ENCODE measurements around the gene DYNLL2.

Gene DYNLL2

DNA sequence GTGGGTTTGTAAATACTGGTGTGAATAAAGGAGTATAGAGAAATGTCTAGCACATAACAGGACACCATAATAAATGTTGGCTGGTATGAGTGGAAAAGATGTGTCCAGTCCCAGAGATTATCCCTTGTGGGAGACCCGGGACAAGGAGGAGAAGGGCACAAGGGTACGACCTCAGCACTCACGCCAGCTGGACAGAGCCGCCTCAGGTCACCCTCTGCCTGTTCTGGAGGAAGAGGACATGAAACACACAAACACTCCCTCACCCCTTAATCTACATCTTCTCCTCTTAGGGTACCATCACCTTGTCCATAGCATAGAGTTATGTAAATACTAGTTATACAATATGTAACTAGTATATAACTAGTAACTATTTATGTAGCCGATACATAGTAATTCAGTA, 26.8 kb downstream of the DYNLL2 start:
- Histone ChIP-seq H3K4me3 (ENCODE audit: insufficient read length, low read depth) (no peak overlapping the region), H3K27me3 (ENCODE audit: insufficient read depth, insufficient read length) (peaks cover 17% of the 10 kb centered on the region), H3K9ac (ENCODE audit: insufficient read length, low read depth) (no peak overlapping the region), H3K4me1 (ENCODE audit: insufficient read depth, insufficient read length) (no peaks in the 10 kb centered on the region), H3K36me3 (ENCODE audit: insufficient read depth, insufficient read length, low read length) (no peaks in the 10 kb centered on the region), H3K9me3 (ENCODE audit: insufficient read depth, low read length) (no peaks in the 10 kb centered on the region)
- TF ChIP-seq YY1 (IDR thresholded peaks at IDR 0.05; ENCODE audit: insufficient read depth, insufficient read length) (no peak), SUZ12 (IDR thresholded peaks at IDR 0.05; ENCODE audit: extremely low read depth, insufficient read depth, insufficient read length) (no peak), ZNF274 (IDR thresholded peaks at IDR 0.05; ENCODE audit: low read depth, low read length) (no peak)
- DNase-seq (ENCODE audit: low read depth, low spot score) = no peak

DNA sequence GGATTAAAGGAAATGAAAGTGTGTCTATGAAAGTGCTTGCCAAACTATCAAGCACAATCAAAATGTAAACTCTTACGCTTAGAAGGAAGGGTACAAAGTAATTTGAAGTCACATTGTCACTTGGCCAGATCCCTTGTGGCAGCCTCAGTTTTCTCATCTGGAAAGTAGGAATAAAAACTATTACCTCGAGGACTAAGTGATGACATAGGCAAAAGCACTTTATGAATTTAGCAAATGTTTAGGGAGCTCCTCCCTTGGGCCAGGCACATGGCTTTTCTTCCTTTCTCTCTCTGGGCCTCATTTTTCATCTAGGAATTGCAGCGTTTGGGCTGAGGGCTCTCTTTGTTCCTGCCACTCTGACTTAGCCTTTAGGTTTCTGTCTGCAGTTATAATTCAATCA, 28.5 kb downstream of the DYNLL2 start:
- TF ChIP-seq ZNF274 (IDR thresholded peaks at IDR 0.05; ENCODE audit: low read depth, low read length) = no peak
- TF ChIP-seq YY1 (IDR thresholded peaks at IDR 0.05; ENCODE audit: insufficient read depth, insufficient read length) = no peak
- no peak for TF ChIP-seq SUZ12 (IDR thresholded peaks at IDR 0.05; ENCODE audit: extremely low read depth, insufficient read depth, insufficient read length)
- H3K4me3 ChIP-seq (ENCODE audit: insufficient read length, low read depth) = no peak overlapping the region

DNA sequence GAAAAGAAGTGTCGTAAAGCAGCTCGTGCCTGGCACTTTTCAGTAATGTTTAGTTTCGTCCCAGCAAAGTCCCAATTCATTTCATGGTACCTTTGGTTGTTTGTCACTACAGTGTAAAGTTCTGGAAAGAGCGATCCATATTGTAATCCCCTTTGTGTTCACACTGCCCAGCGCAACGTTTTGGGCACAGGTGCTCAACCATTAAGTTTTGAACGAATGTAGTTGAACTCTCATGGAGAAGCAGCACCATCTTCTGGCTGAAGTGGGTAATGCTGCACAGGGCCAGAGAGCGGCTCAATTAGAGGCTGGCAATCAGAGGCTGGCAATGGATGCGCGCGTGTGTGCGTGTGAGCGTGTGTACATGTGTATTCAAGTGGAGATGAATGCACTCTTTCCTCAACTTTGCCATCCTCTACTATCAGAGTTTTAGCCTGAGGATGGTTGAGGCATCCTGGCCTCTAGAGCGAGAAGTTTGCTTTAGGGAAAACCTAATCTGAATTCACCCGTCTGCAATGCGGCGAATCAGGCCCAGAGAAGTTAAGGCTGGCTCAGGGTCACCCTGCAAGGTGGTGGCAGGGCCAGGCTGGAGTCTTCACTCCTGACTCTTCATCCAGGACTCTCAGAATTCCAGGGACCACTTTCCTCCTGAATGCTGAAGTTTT, 29.9 kb downstream of the DYNLL2 start:
- Histone ChIP-seq H3K4me3 (ENCODE audit: insufficient read length, low read depth) (no peak overlapping the region), H3K36me3 (ENCODE audit: insufficient read depth, insufficient read length, low read length) (no peaks in the 10 kb centered on the region), H3K9ac (ENCODE audit: insufficient read length, low read depth) (no peak overlapping the region), H3K27me3 (ENCODE audit: insufficient read depth, insufficient read length) (peaks cover 30% of the 10 kb centered on the region), H3K4me1 (ENCODE audit: insufficient read depth, insufficient read length) (no peaks in the 10 kb centered on the region), H3K9me3 (ENCODE audit: insufficient read depth, low read length) (no peaks in the 10 kb centered on the region)
- peak; percentile 47 for DNase-seq (ENCODE audit: low read depth, low spot score)
- TF ChIP-seq ZNF274 (IDR thresholded peaks at IDR 0.05; ENCODE audit: low read depth, low read length) (no peak), SUZ12 (IDR thresholded peaks at IDR 0.05; ENCODE audit: extremely low read depth, insufficient read depth, insufficient read length) (no peak)

More for the DNA sequence above, 28.5 kb downstream of the DYNLL2 start:
- Histone ChIP-seq H3K9ac (ENCODE audit: insufficient read length, low read depth) (no peak overlapping the region), H3K9me3 (ENCODE audit: insufficient read depth, low read length) (no peaks in the 10 kb centered on the region), H3K4me1 (ENCODE audit: insufficient read depth, insufficient read length) (no peaks in the 10 kb centered on the region), H3K36me3 (ENCODE audit: insufficient read depth, insufficient read length, low read length) (no peaks in the 10 kb centered on the region), H3K27me3 (ENCODE audit: insufficient read depth, insufficient read length) (peaks cover 27% of the 10 kb centered on the region)
- no peak for DNase-seq (ENCODE audit: low read depth, low spot score)

DNA sequence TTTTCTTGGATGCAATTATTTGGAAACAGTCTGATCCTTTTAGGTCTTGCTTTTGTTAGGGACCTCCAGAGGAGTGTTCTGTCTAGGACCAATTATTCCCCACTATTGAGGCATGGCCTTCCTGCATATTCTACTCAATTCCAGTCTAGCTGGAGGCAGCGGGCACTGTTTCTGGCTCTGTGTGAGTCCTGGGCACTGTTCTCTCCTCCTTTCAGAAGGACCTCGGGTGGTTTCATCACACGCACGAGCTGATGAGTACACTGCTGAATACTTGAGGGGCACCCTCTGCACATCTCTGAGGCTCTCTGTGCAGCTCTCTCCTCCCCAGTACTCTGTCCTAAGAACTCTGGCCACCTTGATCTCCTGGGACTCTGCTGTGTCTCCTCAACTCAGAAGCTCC, 30.7 kb downstream of the DYNLL2 start:
- Histone ChIP-seq H3K9ac (ENCODE audit: insufficient read length, low read depth) (no peak overlapping the region), H3K9me3 (ENCODE audit: insufficient read depth, low read length) (no peaks in the 10 kb centered on the region), H3K4me1 (ENCODE audit: insufficient read depth, insufficient read length) (no peaks in the 10 kb centered on the region), H3K27me3 (ENCODE audit: insufficient read depth, insufficient read length) (peaks cover 30% of the 10 kb centered on the region), H3K36me3 (ENCODE audit: insufficient read depth, insufficient read length, low read length) (no peaks in the 10 kb centered on the region), H3K4me3 (ENCODE audit: insufficient read length, low read depth) (no peak overlapping the region)
- no peak for DNase-seq (ENCODE audit: low read depth, low spot score)
- TF ChIP-seq SUZ12 (IDR thresholded peaks at IDR 0.05; ENCODE audit: extremely low read depth, insufficient read depth, insufficient read length) = no peak
- no peak for TF ChIP-seq ZNF274 (IDR thresholded peaks at IDR 0.05; ENCODE audit: low read depth, low read length)

DNA sequence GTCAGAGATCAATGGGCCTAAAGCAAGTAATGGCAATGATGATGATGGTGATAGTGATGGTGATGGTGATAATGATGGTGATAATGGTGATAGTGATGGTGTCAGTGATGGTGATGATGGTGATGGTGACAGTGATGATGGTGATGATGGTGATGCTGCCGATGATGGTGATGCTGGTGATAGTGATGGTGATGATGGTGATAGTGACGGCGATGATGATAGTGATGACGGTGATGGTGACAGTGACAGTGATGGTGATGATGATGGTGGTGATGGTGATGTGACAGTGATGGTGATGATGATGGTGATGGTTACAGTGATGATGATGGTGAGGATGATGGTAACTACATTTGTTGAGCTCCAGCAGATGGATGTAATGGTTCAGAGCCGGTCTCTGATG, 34.2 kb downstream of the DYNLL2 start:
- TF ChIP-seq YY1 (IDR thresholded peaks at IDR 0.05; ENCODE audit: insufficient read depth, insufficient read length) (no peak), SUZ12 (IDR thresholded peaks at IDR 0.05; ENCODE audit: extremely low read depth, insufficient read depth, insufficient read length) (no peak), ZNF274 (IDR thresholded peaks at IDR 0.05; ENCODE audit: low read depth, low read length) (no peak)

DNA sequence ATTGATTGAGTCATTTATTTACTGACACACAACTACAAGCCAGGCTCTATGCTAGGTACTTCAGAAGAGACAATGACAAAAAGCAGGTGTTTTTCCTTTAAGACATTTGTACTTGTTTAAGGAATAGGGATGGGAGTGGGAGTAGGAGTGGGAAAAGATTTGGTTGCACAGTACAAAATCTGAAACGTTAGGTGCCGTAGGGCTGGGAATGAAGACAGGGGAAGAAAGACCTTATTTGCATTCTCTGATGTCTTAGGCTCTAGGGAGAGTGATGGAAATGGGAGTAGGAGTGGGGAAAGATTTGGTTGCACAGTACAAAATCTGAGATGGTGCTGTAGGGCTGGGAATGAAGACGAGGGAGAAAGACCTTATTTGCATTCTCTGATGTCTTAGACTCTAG, 36.3 kb downstream of the DYNLL2 start:
- Histone ChIP-seq H3K4me3 (ENCODE audit: insufficient read length, low read depth) (no peak overlapping the region), H3K36me3 (ENCODE audit: insufficient read depth, insufficient read length, low read length) (no peaks in the 10 kb centered on the region), H3K9me3 (ENCODE audit: insufficient read depth, low read length) (no peaks in the 10 kb centered on the region), H3K4me1 (ENCODE audit: insufficient read depth, insufficient read length) (no peaks in the 10 kb centered on the region), H3K27me3 (ENCODE audit: insufficient read depth, insufficient read length) (peaks cover 24% of the 10 kb centered on the region), H3K9ac (ENCODE audit: insufficient read length, low read depth) (no peak overlapping the region)
- DNase-seq (ENCODE audit: low read depth, low spot score) = no peak
- TF ChIP-seq YY1 (IDR thresholded peaks at IDR 0.05; ENCODE audit: insufficient read depth, insufficient read length) (no peak), ZNF274 (IDR thresholded peaks at IDR 0.05; ENCODE audit: low read depth, low read length) (no peak), SUZ12 (IDR thresholded peaks at IDR 0.05; ENCODE audit: extremely low read depth, insufficient read depth, insufficient read length) (no peak)

More for the DNA sequence above, 34.2 kb downstream of the DYNLL2 start:
- no peak for DNase-seq (ENCODE audit: low read depth, low spot score)
- no peak overlapping the region for H3K4me3 ChIP-seq (ENCODE audit: insufficient read length, low read depth)
- H3K36me3 ChIP-seq (ENCODE audit: insufficient read depth, insufficient read length, low read length) = no peaks in the 10 kb centered on the region
- no peaks in the 10 kb centered on the region for H3K4me1 ChIP-seq (ENCODE audit: insufficient read depth, insufficient read length)
- H3K9me3 ChIP-seq (ENCODE audit: insufficient read depth, low read length) = no peaks in the 10 kb centered on the region
- H3K27me3 ChIP-seq (ENCODE audit: insufficient read depth, insufficient read length) = peaks cover 36% of the 10 kb centered on the region
- H3K9ac ChIP-seq (ENCODE audit: insufficient read length, low read depth) = no peak overlapping the region

DNA sequence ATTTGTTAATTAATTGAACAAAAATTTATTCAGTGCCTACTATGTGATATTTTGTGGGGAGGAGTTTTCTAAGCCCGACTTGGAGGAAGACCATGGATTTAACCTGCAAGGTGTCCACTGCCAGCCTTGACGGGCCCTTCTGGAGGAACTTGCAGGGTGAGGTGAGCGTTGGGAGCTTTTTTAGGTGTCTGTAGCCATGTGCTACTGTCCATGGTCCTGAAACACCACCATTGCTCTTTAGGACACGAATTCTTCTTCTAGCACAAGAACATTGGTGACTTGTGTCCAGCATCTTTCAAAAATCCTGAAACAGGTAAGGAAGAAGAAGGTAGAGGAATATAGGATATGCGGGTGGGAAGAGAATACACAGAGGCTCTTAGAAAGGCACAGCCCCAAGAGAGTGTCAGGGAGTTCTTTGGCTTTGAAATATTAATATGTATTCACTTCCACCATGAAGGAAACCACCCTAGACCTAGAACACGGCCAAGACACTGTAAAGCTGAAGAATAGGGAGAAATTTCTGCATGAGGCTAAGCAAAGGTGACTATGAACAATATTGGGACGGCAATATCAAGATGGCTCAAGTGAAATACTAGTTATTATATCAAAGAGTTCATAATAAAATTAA, 37.1 kb downstream of the DYNLL2 start:
- H3K36me3 ChIP-seq (ENCODE audit: insufficient read depth, insufficient read length, low read length) = no peaks in the 10 kb centered on the region
- H3K27me3 ChIP-seq (ENCODE audit: insufficient read depth, insufficient read length) = peaks cover 16% of the 10 kb centered on the region
- TF ChIP-seq SUZ12 (IDR thresholded peaks at IDR 0.05; ENCODE audit: extremely low read depth, insufficient read depth, insufficient read length) = no peak
- TF ChIP-seq YY1 (IDR thresholded peaks at IDR 0.05; ENCODE audit: insufficient read depth, insufficient read length) = no peak
- no peak for TF ChIP-seq ZNF274 (IDR thresholded peaks at IDR 0.05; ENCODE audit: low read depth, low read length)

More for the DNA sequence above, 37.1 kb downstream of the DYNLL2 start:
- no peak overlapping the region for H3K4me3 ChIP-seq (ENCODE audit: insufficient read length, low read depth)
- no peaks in the 10 kb centered on the region for H3K4me1 ChIP-seq (ENCODE audit: insufficient read depth, insufficient read length)
- DNase-seq (ENCODE audit: low read depth, low spot score) = peak; percentile 69
- no peaks in the 10 kb centered on the region for H3K9me3 ChIP-seq (ENCODE audit: insufficient read depth, low read length)
- H3K9ac ChIP-seq (ENCODE audit: insufficient read length, low read depth) = no peak overlapping the region
